NOMO-1 (cell line): ENCODE measurements around the gene SKP1.

ENCODE experiments used
- DNase-seq, 2 experiments: peaks; one replicate each; lab custom pipeline; 2025; ENCODE audit not compliant: unreplicated experiment in 2 of 2; lab: John Stamatoyannopoulos, UW

SKP1 gene

DNA sequence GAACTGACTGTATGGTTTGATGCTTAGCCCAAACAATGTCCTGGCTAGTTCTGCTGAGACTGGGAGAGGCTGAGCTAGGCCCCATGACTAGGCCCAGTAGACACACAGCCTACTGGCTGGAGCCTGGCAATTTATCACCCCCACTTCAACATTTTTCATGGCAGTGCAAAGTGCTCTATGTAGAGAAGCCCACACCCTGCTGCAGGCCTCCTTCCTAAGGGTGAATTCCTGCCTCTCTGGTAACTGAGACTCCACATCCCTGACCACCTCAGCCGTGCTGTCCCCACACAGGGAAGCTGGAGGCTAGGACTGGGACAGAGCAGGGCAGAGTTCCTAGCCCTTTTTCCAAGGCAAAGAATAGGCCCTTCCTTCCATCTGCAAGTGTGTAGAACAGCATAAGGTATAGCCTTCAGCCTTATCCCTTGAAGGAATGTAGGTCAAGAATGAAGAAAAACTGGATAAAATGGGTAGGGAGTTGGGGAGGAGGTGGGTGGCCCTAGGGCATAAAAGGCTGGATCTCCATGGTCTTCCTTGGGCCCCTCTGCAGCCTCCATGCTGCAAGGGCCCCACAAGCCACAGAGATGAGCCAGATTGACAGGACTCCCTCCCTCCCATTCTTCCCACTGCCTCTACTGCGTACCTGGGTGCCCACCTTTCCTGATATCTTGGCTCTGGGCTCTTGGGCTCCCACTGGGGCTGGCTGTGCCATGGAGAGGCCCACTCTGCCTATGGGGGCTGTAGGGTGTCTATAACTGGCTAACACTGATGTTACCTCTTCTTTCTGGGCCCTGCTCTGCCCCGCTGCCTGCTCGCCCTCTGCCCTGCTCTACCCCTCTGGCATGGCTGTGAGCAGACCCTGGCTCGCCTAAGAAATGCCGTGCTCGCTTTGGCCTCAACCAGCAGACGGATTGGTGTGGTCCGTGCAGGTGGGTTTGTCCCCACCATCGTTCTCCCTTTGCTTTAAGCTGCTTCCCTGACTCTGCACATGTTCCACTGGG lies 32.5 kb downstream of the SKP1 start:
- DNase-seq, result no peak

DNA sequence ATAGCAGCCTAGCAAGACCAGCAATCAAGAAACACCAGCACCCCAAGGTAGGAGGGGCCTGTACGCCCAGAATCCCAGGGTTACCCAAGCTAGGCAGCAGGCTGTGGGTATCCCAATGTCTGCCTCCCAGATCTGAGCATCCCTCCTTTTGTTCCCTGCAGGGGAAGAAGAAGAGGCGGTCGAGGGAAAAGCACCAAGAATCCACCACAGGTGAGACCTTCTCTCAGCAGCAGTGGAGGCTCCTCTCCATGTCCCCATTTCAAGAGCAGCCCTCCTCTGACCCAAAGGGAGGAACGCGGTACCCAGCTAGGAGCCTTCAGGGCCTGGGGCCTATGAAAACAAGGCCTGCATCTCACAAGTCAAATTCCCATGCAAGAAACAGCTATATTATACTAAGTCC lies 33.3 kb downstream of the SKP1 start:
- DNase-seq, result no peak

DNA sequence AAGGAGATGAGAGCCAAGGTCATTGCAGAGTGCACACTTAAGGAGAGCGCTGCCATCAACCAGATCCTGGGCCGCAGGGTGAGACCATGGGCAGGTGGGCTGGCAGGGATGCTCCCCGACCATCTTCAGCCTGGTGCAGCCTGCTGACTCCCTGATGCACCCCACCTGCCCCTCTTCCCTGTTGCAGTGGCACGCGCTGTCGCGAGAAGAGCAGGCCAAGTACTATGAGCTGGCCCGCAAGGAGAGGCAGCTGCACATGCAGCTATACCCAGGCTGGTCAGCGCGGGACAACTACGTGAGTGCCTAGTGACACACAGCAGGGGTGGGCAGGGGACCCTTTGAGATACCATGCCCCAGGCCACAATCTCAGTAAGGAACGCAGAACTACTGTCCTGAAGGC lies 33.9 kb downstream of the SKP1 start:
- DNase-seq, result no peak

DNA sequence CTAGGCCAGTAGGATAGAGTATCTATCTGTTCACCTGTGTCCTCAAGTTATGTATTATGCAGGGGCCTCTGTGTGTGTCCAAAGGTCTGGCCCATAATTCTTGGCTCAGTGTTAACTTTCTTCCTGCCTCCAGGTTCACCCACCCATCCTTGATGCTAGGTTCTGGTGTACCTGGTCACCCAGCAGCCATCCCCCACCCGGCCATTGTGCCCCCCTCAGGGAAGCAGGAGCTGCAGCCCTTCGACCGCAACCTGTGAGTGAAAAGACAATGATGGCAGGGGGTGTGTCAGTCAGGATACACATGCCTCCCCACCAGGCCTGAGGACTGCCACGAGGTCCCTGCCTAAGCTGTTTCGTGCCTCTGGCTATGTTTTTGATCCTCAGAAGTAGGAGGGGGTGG lies 34.7 kb downstream of the SKP1 start:
- DNase-seq, result no peak

DNA sequence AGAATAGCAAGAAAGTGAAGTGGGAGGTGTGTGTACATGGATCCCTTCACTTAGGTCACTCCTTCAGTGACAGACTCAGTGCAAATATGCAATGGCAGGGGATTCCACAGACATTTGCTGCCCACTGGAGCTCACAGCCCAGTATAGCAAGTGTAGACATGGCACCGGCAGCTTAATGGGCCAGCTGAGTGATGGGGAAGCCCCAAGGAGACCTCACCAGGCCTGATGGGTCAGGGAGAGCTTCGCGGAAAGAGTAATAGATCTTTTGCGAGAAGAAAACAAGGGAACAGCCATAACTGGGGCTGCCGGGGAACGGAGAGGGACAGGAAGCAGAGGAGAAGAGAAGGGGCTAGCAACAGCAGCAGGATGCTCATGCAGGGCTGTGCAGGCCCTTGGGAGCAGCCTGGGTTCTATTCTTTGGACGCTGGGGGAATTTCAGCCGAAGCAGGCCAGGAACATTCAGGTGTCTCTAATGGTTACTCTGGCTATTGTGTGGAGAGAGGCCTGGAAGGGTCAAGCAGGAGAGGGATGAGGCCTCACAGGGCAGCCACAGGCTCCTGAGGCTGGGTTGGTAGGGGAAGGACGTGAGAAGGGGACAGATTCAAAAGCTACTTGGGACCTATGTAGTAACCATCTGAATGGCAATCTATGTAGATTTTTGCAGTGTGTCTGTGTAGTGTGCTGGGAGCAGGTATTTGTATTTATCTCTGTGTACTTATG lies 35.3 kb downstream of the SKP1 start:
- no peak for DNase-seq

DNA sequence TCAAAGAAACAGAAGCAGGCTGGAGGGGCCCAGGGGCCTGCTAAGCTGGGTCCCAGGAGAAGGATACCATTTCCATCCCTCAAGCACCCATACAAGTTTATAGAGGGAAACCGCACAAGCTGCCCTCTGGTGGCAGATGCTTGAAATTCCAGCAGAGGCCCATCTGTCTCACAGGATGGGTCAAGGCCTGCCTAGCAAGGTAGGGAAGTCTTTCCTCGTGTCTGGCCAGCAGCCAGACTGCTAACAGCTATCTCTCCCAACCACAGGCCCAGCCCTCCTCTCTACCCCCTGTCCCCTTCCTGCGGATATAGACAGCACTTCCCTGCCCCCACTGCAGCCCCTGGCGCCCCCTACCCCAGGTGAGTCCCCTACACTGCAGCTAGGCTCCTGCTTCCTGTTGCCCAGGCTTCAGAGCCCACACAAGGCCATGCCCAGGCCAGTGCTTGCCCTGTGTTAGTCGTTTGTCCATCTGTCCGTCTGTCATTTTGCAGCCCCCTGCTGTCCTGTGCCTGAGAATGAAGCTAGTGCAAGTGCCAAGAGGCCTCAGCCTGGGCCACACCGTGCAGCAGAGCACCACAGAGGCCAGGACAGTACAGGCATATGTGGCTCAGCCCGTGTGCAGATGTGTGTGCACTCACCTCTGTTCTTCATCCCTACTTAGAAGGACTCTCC lies 36.1 kb downstream of the SKP1 start:
- DNase-seq, result peak; percentile 31 to 69

DNA sequence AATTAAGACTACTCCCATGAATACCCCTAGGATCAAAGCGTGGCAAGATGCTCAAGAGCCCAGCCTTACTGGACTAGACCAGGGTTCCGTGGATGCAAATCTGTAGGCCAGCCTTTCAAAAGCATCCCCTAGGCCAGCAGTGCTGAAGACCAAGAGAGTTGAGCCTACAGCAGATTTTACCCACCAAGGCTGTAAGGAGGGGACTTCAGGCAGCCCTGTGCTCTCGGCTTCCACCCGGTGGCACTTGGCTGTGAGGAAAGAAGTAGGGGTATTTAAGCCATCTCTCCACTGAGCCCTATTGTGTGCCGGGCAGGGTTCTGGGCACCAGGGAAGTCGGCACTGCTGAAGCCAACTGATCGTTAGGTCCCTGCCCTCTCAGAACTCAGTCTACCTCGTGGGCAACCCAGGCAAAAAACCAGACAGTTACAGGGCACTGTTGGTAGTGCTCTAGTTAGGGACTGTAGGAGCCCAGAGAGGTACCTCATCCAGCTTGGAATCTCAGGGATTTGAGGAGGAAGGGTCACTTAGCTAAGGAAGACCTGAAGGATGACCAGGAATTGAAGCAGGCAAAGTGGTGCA lies 36.8 kb downstream of the SKP1 start:
- no peak for DNase-seq

DNA sequence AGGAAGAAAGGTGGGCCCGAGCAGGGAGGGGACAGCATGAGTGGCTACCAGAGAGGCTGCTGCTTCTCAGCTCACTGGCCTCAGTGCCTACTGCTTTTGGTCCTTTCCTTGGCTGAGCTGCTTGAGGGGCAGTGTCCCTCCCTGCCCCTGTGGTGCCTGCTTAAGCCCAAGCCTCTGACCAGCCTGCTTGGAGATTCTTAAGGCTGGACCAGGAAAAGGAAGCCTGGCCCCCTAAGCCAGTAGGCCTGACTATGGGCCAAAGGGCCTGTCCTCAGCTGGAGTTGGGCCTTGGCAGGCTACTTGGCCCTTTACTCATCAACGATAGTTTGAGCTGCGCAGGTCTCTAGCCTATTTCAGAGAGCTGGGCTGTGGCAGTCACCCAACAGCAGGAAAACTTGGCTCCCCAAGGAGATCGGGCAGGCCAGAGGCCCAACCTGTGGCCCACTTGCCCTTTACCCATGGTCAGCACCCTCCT lies 37.3 kb downstream of the SKP1 start:
- DNase-seq, result no peak

DNA sequence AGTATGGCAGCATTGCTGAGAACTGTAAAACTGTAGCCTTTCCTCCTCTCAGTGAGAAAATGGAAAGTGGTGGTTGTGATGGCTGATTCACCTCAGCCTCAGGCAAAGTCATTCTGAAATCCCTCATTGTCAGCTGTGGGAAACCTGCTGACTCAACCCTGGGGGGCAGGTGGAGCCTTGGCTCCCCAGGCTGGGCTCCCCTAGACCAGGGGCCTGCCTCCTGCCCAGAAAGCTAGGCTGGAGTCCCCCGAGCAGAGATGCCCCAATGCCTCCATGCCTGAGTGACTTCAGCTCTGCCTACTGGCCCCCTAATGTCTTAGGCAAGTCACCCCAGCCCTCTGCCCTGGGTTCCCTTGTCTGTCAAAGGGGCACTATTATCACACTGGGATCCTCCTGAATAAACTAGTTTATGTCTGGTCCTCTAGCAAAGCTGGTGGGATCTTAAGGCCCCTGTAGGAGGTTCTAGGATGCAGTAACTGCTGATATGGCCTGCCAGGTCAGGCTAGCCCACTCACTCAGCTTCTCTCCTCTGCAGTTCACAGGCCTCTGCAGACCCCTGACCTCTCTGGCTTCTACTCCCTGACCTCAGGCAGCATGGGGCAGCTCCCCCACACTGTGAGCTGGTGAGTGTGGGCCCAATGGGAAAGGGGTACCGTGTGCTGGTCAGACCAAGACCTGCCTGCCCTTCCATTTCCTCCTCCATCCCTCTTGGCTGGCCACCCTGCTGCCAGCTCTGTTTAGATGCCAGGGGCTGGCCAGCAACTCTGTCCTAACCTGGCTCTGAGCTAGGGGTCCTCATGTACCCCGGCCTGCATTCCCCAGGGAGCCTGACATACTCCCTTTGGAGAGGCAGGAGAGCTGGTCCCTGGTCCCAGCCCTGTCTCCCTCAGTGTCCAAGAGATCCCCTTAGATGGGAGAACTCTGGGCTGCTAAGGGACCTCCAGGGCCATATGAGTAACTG lies 38.1 kb downstream of the SKP1 start:
- DNase-seq, result no peak

DNA sequence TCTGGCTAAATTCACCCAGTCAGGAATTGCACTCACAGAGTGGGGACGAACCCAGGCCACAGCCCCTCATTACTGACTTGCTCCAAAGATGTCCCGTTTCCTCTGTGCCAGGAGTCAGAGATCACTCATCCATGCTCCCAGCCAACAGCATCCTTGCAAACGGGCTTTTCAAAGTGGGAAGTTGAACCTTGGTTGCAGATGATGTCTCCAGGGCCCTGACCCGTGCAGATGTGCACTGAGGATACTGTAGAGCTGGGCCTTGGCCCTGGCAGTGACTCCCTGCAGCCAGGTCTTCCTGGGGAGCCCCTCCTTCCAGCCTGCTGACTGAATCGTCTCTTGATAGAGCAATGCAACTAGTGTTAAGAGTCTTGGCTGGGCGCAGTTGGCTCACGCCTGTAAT lies 40.0 kb downstream of the SKP1 start:
- no peak for DNase-seq

DNA sequence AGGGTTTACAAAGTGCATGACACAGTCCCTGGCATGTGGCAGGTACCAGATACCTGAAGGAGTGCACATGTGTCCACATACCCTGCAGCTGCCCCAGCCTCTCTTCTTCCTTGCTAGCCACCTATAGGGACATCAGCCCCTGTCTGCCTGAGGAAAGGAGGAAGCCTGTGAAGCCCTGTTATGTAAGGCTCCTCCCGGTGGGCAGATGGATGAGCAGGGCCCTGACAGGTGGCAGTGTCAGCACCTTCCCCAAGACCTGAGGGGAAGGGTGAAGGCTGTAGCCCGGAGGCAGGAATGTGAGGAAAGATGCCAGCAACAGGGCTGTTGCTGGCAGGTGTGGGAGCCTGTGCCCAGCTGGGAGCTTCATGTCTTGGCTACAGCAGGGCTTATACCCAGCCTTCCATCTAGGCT lies 40.5 kb downstream of the SKP1 start:
- DNase-seq, result no peak

DNA sequence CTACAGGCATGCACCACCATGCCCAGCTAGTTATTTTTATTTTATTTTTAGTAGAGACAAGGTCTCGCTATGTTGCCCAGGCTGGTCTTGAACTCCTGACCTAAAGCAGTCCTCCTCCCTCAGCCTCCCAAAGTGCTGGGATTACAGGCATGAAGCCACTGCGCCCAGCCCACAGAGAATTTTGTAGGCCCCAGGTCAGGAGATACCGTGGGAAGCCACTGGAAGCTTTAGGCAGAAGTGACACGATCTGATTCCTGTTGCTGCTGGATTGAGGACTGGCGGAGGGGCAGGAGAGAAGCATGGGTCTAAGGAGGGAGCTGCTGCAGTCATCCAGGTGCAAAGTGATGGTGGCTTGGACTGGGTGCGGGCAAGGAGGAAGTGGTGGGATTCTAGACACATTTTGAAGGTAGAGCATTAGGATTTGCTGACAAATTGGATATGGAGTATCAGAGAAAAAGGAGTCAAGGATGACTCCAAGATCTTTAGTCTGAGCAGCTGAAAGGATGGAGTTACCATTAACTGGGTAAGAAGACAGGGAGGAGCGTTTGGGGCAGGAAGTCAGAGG lies 41.6 kb downstream of the SKP1 start:
- no peak for DNase-seq

DNA sequence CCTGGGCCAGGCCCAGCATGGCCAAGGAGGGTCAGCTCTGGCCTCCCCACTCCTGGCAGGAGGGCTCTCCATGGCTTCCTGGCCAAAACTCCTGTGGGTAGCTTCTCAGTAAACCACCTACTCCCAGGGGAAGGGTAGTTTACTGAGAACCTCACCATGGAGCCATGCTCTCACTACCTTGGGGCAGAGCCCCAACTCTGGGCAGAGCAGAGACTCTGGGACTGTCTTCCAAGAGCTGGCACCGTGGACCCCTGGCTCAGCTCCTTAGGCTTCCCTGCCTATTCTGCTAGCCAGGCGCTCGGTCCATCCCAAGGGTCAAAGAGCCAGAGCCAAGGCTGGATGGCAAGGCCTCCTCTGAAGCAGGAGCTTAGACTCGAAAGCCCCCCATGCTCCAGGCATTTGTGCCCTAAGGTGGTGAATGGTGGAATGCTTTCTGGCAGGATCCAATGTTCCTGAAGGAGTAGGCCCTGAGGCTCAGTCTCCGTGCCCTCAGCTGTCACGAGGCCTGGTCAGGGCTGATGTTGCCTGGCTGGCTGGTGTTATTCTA lies 42.7 kb downstream of the SKP1 start:
- no peak for DNase-seq

DNA sequence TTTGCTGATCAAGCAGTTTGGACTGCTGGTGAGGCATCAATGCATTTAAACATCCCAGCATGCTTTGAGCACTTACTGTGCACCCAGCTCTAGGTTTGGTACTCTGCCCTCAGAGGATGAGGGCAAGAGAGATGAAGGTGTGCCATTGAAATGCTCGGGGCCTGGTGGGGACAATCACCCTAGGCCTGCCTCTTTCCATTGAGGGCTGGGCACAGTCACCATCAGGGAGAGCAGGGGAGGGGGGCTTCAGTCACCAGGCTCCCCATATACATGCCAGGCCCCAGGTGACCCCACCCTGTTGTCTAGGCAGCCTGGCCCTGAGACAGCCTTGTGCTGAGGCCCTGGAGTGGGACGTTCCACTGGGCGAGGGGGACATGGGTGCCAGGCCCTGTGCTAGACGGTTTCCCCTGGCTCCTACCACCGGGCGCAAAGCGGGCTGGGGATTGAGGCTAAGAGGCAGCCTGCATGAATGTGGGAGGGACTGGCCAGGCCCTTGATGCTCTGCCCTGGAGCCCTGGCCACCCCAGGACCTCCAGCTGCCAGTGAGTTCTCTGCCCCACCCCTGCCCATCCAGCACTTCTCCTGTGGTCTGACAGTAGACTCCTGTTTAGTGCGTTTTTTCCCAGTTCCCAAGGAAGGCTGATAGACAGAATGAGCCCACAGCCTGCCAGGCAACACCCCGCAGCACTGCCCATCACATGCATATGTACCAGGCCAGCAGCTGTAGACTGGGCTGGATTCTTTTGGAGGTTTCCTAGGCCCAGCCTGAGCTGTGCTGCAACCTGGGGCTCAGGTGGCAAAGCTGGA lies 43.4 kb downstream of the SKP1 start:
- DNase-seq, result no peak

DNA sequence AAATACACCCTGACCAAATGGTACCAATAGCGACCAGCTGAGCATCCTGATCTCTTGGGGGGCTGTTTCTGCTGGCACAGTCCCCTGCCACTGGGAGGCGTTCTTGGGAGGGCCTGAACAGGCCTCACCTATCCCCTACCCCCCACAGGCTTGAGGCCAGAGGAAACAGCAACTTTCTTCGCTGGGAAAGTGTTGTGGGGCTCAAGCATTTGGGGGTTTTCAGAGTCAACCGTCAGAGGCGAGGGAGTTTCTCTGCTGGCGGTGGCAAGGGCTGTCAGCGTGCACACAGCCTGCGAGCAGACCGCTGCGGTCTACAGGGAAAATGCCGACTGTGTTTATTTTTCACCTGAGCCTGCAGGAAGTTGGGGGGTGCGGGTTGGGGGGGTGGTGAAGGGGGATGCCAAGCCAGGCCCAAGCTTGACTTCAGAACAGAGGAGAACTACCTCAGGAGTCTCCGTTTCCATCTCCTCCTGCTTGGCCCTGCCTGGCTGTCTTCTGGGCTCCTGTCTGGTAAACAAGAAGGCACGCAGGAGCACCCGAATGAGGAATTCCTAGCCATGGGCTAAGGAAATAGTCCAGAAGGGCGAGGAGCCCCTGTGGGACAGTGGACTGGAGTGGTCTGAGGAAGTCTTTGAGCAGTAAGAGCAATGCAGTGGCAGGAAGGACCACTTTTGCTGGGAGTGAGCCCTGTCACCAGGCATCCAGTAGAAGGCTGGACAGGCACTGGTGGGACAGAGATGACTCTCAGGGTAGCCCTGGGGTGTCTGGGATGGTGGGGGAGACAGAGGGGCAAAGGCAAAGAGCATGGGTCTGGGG lies 44.2 kb downstream of the SKP1 start:
- DNase-seq, result no peak

DNA sequence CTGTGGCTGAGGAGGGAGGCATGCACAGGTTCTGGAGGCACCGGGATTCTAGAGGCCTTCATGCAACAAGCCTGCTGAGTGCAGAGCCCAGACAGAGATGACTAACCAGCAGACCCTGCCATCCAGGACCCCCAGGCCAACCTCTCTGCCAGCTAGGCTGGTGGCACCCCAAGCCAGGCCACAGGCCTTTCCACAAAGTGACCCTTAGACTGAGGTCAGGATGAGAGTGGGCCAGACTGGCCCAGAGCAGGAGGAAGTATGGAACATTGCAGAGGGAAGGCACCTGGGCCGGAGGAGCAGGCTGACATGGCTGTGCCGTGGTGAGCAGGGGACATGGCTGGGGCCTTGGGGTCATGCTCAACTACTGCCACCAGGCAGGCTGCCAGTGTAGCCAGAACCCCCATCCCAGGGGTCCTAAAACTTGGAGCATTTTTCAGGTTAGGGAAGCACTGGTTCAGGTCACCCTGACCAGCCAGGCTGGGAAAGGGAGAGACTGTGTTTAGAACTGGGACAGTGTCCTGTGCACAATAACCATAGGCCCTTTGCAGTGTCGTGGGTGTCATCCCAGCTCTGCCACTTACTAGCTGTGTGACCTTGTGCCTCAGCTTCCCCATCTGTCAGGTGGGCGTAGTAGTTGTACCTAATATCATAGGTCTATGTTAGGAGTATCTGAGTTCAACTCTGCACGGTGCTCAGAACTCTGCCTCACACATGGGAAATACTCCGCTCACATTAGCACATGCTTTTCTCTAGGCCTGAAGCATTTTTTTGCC lies 45.0 kb downstream of the SKP1 start:
- DNase-seq, result no peak

DNA sequence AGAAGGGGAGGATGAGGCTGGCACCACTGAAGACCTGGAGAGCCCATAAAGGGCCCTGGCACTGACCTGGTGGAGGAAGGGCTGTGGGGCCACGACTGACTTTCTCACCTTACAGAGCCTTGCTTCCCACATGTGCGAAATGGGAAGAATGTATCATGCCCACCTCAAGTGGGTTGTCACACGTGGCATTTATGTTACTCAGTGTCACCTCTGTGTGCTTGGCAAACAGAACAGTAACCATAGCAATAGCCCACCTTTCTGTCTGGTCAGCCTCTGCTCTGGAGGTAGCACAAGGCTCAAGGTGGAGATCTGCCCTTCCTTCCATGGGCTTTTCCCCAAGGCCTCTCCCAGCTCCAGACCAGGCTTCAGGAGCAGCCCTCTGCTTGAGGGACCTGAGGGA lies 45.6 kb downstream of the SKP1 start:
- DNase-seq, result no peak
